GM12891 (cell line): ENCODE results near the gene PLK5.
"Not testable (repeated sequence)": the region's sequence is repeated elsewhere in the genome, so short reads cannot be mapped to it uniquely, and the experiment has no call there.

Source experiments
- DNase-seq: peaks from one replicate; pipeline ENCODE4 v3.0.0; 2011; ENCODE audit warnings: low spot score; ENCODE audit not compliant: insufficient read length
- FAIRE-seq: peaks from 2 replicates; lab custom pipeline; 2011; peaks lifted over from hg19 to GRCh38; lab: Jason Lieb, UNC
- PAX5 ChIP-seq: IDR thresholded peaks from 2 replicates; pipeline ENCODE4 v1.6.1; 2011; ENCODE audit warnings: low read length, moderate library complexity, mild to moderate bottlenecking; ENCODE audit not compliant: insufficient read depth, severe bottlenecking
- POLR2A ChIP-seq: IDR thresholded peaks from 2 replicates; pipeline ENCODE4 v1.6.1; 2011; ENCODE audit warnings: low read depth, low read length, control low read depth
- POLR2AphosphoS5 ChIP-seq: IDR thresholded peaks from 2 replicates; pipeline ENCODE4 v1.6.1; 2011; ENCODE audit warnings: low read depth, low read length, control low read depth
- POU2F2 ChIP-seq: IDR thresholded peaks from 2 replicates; pipeline ENCODE4 v1.6.1; 2011; ENCODE audit warnings: low read depth, mild to moderate bottlenecking, control low read depth, low read length, moderate library complexity
- SPI1 ChIP-seq: IDR thresholded peaks from 2 replicates; pipeline ENCODE4 v1.6.1; 2011; ENCODE audit warnings: low read depth, low read length, control low read depth
- TAF1 ChIP-seq: IDR thresholded peaks from 2 replicates; pipeline ENCODE4 v1.6.1; 2011; ENCODE audit warnings: low read depth, low read length, control low read depth

PLK5 gene

GRCh38 chr19:1527650-1528309 lies 3.9 kb downstream of the PLK5 start:
- DNase-seq (no peak), FAIRE-seq (no peak)

GRCh38 chr19:1528596-1529429 lies 4.9 kb downstream of the PLK5 start:
- TF ChIP-seq POU2F2 (no peak), POLR2AphosphoS5 (no peak)
- FAIRE-seq (no peak), DNase-seq (no peak)

More at GRCh38 chr19:1527650-1528309, 3.9 kb downstream of the PLK5 start:
- TF ChIP-seq PAX5 = no peak
- TF ChIP-seq POLR2A = no peak
- no peak for TF ChIP-seq SPI1
- TF ChIP-seq POLR2AphosphoS5 = no peak
- no peak for TF ChIP-seq POU2F2
- no peak for TF ChIP-seq TAF1

- TF ChIP-seq PAX5 (no peak), POLR2A (no peak), TAF1 (no peak), SPI1 (no peak), POLR2AphosphoS5 (no peak), POU2F2 (no peak)
- DNase-seq (no peak), FAIRE-seq (no peak)
Measured at GRCh38 chr19:1529430-1529816, 5.5 kb downstream of the PLK5 start.

GRCh38 chr19:1530856-1531255 lies 7.0 kb downstream of the PLK5 start:
- FAIRE-seq, DNase-seq: not testable (repeated sequence)

- FAIRE-seq (no peak), DNase-seq (no peak)
- no peak for TF ChIP-seq SPI1
- no peak for TF ChIP-seq PAX5
- no peak for TF ChIP-seq POLR2AphosphoS5
- TF ChIP-seq POLR2A = no peak
- no peak for TF ChIP-seq TAF1
- TF ChIP-seq POU2F2 = no peak
Measured at GRCh38 chr19:1531587-1531986, 7.7 kb downstream of the PLK5 start.

- no peak for FAIRE-seq
- no peak for DNase-seq
- TF ChIP-seq SPI1 = no peak
- no peak for TF ChIP-seq PAX5
- no peak for TF ChIP-seq POLR2A
- TF ChIP-seq POU2F2 = no peak
- TF ChIP-seq TAF1 = no peak
- TF ChIP-seq POLR2AphosphoS5 = no peak
Measured at GRCh38 chr19:1532003-1532402, 8.1 kb downstream of the PLK5 start.

- FAIRE-seq = no peak
- no peak for DNase-seq
- TF ChIP-seq POLR2AphosphoS5 (no peak), TAF1 (no peak), POU2F2 (no peak), POLR2A (no peak), SPI1 (no peak), PAX5 (no peak)
Measured at GRCh38 chr19:1533510-1534150, 9.8 kb downstream of the PLK5 start.

GRCh38 chr19:1534972-1535371 lies 11.1 kb downstream of the PLK5 start:
- DNase-seq = no peak
- TF ChIP-seq SPI1 (no peak), POU2F2 (no peak), TAF1 (no peak), POLR2A (no peak), POLR2AphosphoS5 (no peak), PAX5 (no peak)
- FAIRE-seq = no peak

GRCh38 chr19:1535699-1536098 lies 11.8 kb downstream of the PLK5 start:
- FAIRE-seq, DNase-seq: not testable (repeated sequence)

- DNase-seq (no peak), FAIRE-seq (no peak)
- TF ChIP-seq PAX5 = no peak
- TF ChIP-seq SPI1 = no peak
- TF ChIP-seq TAF1 = no peak
- TF ChIP-seq POLR2A = no peak
- no peak for TF ChIP-seq POLR2AphosphoS5
- no peak for TF ChIP-seq POU2F2
Measured at GRCh38 chr19:1538978-1539377, 15.1 kb downstream of the PLK5 start.

- DNase-seq, FAIRE-seq: not testable (repeated sequence)
Measured at GRCh38 chr19:1539749-1540148, 15.9 kb downstream of the PLK5 start.
